ENCODE results near the gene LIFR. TPM values are rescaled to one million over a fixed set of nuclear protein-coding genes. Genes with fewer than 3 reads are reported as not detected.

The LIFR gene
- polyA plus RNA-seq, 1 of the 3 experiments (the other 2 are of a cell fraction) = 3.8 TPM

- Histone ChIP-seq H3K9me2 (no peaks in the 10 kb centered on the region), H3K27ac (ENCODE audit: low read depth in 2 of 2, low read length in 1 of 2) (no peak overlapping the region), H3K79me2 (ENCODE audit: insufficient read depth) (peaks cover 21% of the 10 kb centered on the region; the same call in 1 of the 2 replicates), H3K9me3 (no peaks in the 10 kb centered on the region), H3K27me3 (ENCODE audit: insufficient read depth) (no peaks in the 10 kb centered on the region), H3K4me3 (ENCODE audit: low read depth in 2 of 2, low read length in 1 of 2) (no peak overlapping the region), H4K20me1 (ENCODE audit: insufficient read depth) (0 out of 2 replicates have a peak, but pooled peaks cover 4% of the 10 kb centered on the region), H2AFZ (ENCODE audit: low read depth) (no peak overlapping the region), H3F3A (replicated peaks; ENCODE audit: insufficient read depth) (peaks cover 6% of the 10 kb centered on the region), H3K36me3 (replicated peaks in 1 of 2; ENCODE audit: control insufficient read depth in 1 of 2, insufficient read depth in 2 of 2, low read length in 1 of 2) (no peaks in the 10 kb centered on the region), H3K4me1 (ENCODE audit: control insufficient read depth in 1 of 2, insufficient read depth in 2 of 2, low read depth in 1 of 2, low read length in 1 of 2) (peaks cover 0 to 5% of the 10 kb centered on the region in 2 experiments; a peak in 2 of 4 replicates), H3K9ac (no peak overlapping the region), H3K4me2 (no peak overlapping the region)
- no peak for TF ChIP-seq IRF3 (IDR thresholded peaks at IDR 0.05; ENCODE audit: low read depth, low read length)
- TF ChIP-seq, protein P1, sequence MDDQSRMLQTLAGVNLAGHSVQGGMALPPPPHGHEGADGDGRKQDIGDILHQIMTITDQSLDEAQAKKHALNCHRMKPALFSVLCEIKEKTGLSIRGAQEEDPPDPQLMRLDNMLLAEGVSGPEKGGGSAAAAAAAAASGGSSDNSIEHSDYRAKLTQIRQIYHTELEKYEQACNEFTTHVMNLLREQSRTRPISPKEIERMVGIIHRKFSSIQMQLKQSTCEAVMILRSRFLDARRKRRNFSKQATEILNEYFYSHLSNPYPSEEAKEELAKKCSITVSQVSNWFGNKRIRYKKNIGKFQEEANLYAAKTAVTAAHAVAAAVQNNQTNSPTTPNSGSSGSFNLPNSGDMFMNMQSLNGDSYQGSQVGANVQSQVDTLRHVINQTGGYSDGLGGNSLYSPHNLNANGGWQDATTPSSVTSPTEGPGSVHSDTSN (IDR thresholded peaks at IDR 0.05) = no peak
- TF ChIP-seq, protein P2, sequence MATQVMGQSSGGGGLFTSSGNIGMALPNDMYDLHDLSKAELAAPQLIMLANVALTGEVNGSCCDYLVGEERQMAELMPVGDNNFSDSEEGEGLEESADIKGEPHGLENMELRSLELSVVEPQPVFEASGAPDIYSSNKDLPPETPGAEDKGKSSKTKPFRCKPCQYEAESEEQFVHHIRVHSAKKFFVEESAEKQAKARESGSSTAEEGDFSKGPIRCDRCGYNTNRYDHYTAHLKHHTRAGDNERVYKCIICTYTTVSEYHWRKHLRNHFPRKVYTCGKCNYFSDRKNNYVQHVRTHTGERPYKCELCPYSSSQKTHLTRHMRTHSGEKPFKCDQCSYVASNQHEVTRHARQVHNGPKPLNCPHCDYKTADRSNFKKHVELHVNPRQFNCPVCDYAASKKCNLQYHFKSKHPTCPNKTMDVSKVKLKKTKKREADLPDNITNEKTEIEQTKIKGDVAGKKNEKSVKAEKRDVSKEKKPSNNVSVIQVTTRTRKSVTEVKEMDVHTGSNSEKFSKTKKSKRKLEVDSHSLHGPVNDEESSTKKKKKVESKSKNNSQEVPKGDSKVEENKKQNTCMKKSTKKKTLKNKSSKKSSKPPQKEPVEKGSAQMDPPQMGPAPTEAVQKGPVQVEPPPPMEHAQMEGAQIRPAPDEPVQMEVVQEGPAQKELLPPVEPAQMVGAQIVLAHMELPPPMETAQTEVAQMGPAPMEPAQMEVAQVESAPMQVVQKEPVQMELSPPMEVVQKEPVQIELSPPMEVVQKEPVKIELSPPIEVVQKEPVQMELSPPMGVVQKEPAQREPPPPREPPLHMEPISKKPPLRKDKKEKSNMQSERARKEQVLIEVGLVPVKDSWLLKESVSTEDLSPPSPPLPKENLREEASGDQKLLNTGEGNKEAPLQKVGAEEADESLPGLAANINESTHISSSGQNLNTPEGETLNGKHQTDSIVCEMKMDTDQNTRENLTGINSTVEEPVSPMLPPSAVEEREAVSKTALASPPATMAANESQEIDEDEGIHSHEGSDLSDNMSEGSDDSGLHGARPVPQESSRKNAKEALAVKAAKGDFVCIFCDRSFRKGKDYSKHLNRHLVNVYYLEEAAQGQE (IDR thresholded peaks at IDR 0.05; ENCODE audit: low read depth, low read length) = no peak
- no peak for TF ChIP-seq GABPA (IDR thresholded peaks at IDR 0.05; ENCODE audit: low read depth)
- TF ChIP-seq, protein P3, sequence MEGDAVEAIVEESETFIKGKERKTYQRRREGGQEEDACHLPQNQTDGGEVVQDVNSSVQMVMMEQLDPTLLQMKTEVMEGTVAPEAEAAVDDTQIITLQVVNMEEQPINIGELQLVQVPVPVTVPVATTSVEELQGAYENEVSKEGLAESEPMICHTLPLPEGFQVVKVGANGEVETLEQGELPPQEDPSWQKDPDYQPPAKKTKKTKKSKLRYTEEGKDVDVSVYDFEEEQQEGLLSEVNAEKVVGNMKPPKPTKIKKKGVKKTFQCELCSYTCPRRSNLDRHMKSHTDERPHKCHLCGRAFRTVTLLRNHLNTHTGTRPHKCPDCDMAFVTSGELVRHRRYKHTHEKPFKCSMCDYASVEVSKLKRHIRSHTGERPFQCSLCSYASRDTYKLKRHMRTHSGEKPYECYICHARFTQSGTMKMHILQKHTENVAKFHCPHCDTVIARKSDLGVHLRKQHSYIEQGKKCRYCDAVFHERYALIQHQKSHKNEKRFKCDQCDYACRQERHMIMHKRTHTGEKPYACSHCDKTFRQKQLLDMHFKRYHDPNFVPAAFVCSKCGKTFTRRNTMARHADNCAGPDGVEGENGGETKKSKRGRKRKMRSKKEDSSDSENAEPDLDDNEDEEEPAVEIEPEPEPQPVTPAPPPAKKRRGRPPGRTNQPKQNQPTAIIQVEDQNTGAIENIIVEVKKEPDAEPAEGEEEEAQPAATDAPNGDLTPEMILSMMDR (IDR thresholded peaks at IDR 0.05) = no peak
- TF ChIP-seq FOXM1 (IDR thresholded peaks at IDR 0.05; ENCODE audit: low read depth) = no peak
- no peak for TF ChIP-seq EP300 (IDR thresholded peaks at IDR 0.05; ENCODE audit: borderline replicate concordance in 1 of 2, low read depth in 1 of 2, low read length in 1 of 2)
- no peak for TF ChIP-seq ZBTB33 (IDR thresholded peaks at IDR 0.05; ENCODE audit: borderline replicate concordance, low read depth)
- no peak for TF ChIP-seq SMC3 (IDR thresholded peaks at IDR 0.05; ENCODE audit: low read depth, low read length)
- TF ChIP-seq ELF1 (IDR thresholded peaks at IDR 0.05) = no peak
- TF ChIP-seq, protein P4, sequence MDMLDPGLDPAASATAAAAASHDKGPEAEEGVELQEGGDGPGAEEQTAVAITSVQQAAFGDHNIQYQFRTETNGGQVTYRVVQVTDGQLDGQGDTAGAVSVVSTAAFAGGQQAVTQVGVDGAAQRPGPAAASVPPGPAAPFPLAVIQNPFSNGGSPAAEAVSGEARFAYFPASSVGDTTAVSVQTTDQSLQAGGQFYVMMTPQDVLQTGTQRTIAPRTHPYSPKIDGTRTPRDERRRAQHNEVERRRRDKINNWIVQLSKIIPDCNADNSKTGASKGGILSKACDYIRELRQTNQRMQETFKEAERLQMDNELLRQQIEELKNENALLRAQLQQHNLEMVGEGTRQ (IDR thresholded peaks at IDR 0.05; ENCODE audit: borderline replicate concordance, low read depth, low read length) = no peak
- TF ChIP-seq TAF1 (IDR thresholded peaks at IDR 0.05; ENCODE audit: borderline replicate concordance, low read depth, low read length) = no peak
- TF ChIP-seq, protein P5, sequence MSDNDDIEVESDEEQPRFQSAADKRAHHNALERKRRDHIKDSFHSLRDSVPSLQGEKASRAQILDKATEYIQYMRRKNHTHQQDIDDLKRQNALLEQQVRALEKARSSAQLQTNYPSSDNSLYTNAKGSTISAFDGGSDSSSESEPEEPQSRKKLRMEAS (IDR thresholded peaks at IDR 0.05; ENCODE audit: low read depth) = no peak
- TF ChIP-seq TCF12 (IDR thresholded peaks at IDR 0.05) = no peak
- TF ChIP-seq MXI1 (IDR thresholded peaks at IDR 0.05; ENCODE audit: low read depth, low read length) = no peak
- ChIA-PET POLR2A (no interaction called here), CTCF (no interaction called here)
- DNase-seq = no peak
- WGBS (ENCODE audit: low lambda C conversion rate) = 97% methylated on average over 2 of the region's 2 CpGs
Measured at GRCh38 chr5:38543074-38543473, 13.4 kb downstream of the LIFR start.

All from SK-N-SH (cell line).